Left lung (tissue), 10 donors: ENCODE data around the gene DHX15. TPM values are rescaled to one million over a fixed set of nuclear protein-coding genes. Genes with fewer than 3 reads are reported as not detected.

Experiments
- ATAC-seq: fragments of 200-7000 bp; cut with Tn5 transposase; one replicate; pipeline ENCODE4 v1.9.1; 2020; ENCODE audit warnings: moderate library complexity
- DNase-seq, 4 donors: peaks; one replicate each; pipeline ENCODE4 v3.0.0-alpha.2; 2013 to 2020
- H3K27ac ChIP-seq, 2 donors: fragments of 200-600 bp; sonication (generic) in 1 of 2; one replicate each; pipeline versions ENCODE4 v1.5.0 to v1.8.0; 2020 to 2021
- H3K27me3 ChIP-seq, 2 donors: fragments of 200-600 bp; sonication (generic) in 1 of 2; one replicate each; pipeline versions ENCODE4 v1.5.0 to v1.8.0; 2020 to 2021
- H3K36me3 ChIP-seq, 2 donors: fragments of 200-600 bp; sonication (generic) in 1 of 2; one replicate each; pipeline versions ENCODE4 v1.5.0 to v1.8.0; 2020 to 2021
- H3K4me1 ChIP-seq, 2 donors: fragments of 200-600 bp; one replicate each; pipeline ENCODE4 v1.8.0; 2021
- H3K4me3 ChIP-seq, 2 donors: fragments of 200-600 bp; sonication (generic) in 1 of 2; one replicate each; pipeline versions ENCODE4 v1.5.0 to v1.8.0; 2020 to 2021; ENCODE audit warnings: mild to moderate bottlenecking in 1 of 2
- H3K9me3 ChIP-seq, 2 donors: fragments of 200-600 bp; sonication (generic) in 1 of 2; one replicate each; pipeline versions ENCODE4 v1.5.0 to v1.8.0; 2020 to 2021
- CTCF ChIP-seq, 2 donors: fragments of 200-600 bp; sonication (generic) in 1 of 2; IDR thresholded peaks; one replicate each; pipeline versions ENCODE4 v1.5.0 to v1.8.0; 2021; ENCODE audit warnings: antibody characterized with exemption in 2 of 2
- intact Hi-C, 2 donors: fragments of 100-400 bp; cut with DNase I; formaldehyde crosslinking; loops; one replicate each; pipeline versions ENCODE4 v1.11.2 to v1.14.2; 2022
- polyA plus RNA-seq, 6 donors: library from polyadenylated mRNA; unstranded; fragments of 120-200 nt; gene quantifications; one replicate each; pipeline ENCODE4 v1.2.1, GENCODE V29; 2013; ENCODE audit not compliant: insufficient read length in 6 of 6
- total RNA-seq, 2 donors: library from RNA; stranded (reverse); fragmentation: NEBNext Ultra II Directional; extraction: Animal tissue kit (Norgen Biotek cat#: 25700); gene quantifications; one replicate each; pipeline ENCODE4 v1.2.1, GENCODE V29; 2021
- donor health status: DM: no; HTN: yes; CAD: no.
- donor health status: DM: no; HTN: no; CAD: no.

DHX15 gene
- total and polyA plus RNA-seq, 8 donors: 89.8 to 257 (median 218) TPM

- no peak for TF ChIP-seq CTCF (IDR thresholded peaks at IDR 0.05)
- DNase-seq: no peak
- peaks cover 7 to 53% of the 10 kb centered on the region in 2 donors for H3K4me1 ChIP-seq
Observed at GRCh38 chr4:24561438-24562139, 22.8 kb downstream of the DHX15 start.

GRCh38 chr4:24560868-24561368 is 23.4 kb downstream of the DHX15 start:
- Histone ChIP-seq H3K36me3 (peaks cover 0 to 28% of the 10 kb centered on the region in 2 donors), H3K4me1 (peaks cover 7 to 46% of the 10 kb centered on the region in 2 donors), H3K9me3 (no peaks in the 10 kb centered on the region), H3K27me3 (no peaks in the 10 kb centered on the region), H3K4me3 (no peak overlapping the region), H3K27ac (no peak overlapping the region)
- intact Hi-C loops: no loop called here
- ATAC-seq (no peak), DNase-seq (no peak)
- TF ChIP-seq CTCF (IDR thresholded peaks at IDR 0.05): no peak

More at GRCh38 chr4:24561438-24562139, 22.8 kb downstream of the DHX15 start:
- ATAC-seq: no peak
- Histone ChIP-seq H3K27ac (no peak overlapping the region), H3K27me3 (no peaks in the 10 kb centered on the region), H3K4me3 (no peak overlapping the region), H3K9me3 (no peaks in the 10 kb centered on the region), H3K36me3 (peaks cover 0 to 34% of the 10 kb centered on the region in 2 donors)
- intact Hi-C loops: no loop called here

- no peak for TF ChIP-seq CTCF (IDR thresholded peaks at IDR 0.05)
Observed at GRCh38 chr4:24559889-24560288, 24.5 kb downstream of the DHX15 start.

GRCh38 chr4:24559032-24559821 is 25.1 kb downstream of the DHX15 start:
- intact Hi-C loops: no loop called here
- ATAC-seq: peak; percentile 26
- H3K27me3 ChIP-seq: no peaks in the 10 kb centered on the region

More at GRCh38 chr4:24559889-24560288, 24.5 kb downstream of the DHX15 start:
- ATAC-seq: peak; percentile 25
- Histone ChIP-seq H3K27ac (no peak overlapping the region), H3K36me3 (peaks cover 0 to 24% of the 10 kb centered on the region in 2 donors), H3K9me3 (no peaks in the 10 kb centered on the region), H3K4me1 (peaks cover 3 to 41% of the 10 kb centered on the region in 2 donors), H3K4me3 (no peak overlapping the region), H3K27me3 (no peaks in the 10 kb centered on the region)
- intact Hi-C loops: no loop called here
- DNase-seq: no peak

More at GRCh38 chr4:24559032-24559821, 25.1 kb downstream of the DHX15 start:
- Histone ChIP-seq H3K9me3 (no peaks in the 10 kb centered on the region), H3K36me3 (peaks cover 0 to 31% of the 10 kb centered on the region in 2 donors), H3K4me3 (no peak overlapping the region), H3K4me1 (peaks cover 0 to 35% of the 10 kb centered on the region in 2 donors), H3K27ac (no peak overlapping the region)
- no peak for TF ChIP-seq CTCF (IDR thresholded peaks at IDR 0.05)
- no peak for DNase-seq
